AG20443 (cell line): ENCODE measurements around the gene NEAT1.
"Not testable (repeated sequence)": the region's sequence is repeated elsewhere in the genome, so short reads cannot be mapped to it uniquely, and the experiment has no call there.

Experiments
- DNase-seq: peaks from one replicate; pipeline ENCODE4 v3.0.0; 2012; ENCODE audit warnings: low spot score, mixed read lengths

NEAT1 gene

DNA sequence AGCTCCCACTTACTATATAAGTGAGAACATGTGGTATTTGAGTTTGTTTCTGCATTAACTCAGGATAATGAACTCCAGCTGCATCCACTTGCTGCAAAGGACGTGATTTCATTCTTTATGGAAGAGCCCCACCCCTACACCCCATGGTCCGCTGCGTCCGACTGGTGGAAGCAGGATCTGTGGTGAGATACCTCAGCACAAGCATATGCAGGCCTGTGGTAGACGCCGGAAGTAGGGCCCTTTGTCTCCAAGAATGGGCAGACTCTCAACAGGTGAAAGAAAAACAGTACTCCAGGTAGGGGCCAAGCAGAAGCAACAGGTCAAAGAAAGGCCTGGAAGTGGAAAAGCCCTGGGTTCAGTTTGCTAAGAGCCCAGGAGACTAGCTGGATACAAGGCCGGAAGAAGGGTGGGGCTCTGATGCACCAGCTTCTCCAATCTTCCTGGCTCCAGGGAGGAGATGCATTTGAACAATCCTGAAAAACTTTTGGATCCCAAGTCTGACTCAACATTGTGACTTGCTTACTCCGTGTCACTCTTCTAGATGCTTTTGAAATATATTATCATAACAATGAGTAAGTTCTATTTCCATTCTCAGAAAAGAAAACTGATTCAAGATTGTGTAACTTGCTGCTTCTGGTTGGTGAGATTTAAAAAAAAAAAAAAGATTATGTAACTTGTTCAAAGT is 30.4 kb downstream of the NEAT1 start:
- peak; percentile 64 for DNase-seq

DNA sequence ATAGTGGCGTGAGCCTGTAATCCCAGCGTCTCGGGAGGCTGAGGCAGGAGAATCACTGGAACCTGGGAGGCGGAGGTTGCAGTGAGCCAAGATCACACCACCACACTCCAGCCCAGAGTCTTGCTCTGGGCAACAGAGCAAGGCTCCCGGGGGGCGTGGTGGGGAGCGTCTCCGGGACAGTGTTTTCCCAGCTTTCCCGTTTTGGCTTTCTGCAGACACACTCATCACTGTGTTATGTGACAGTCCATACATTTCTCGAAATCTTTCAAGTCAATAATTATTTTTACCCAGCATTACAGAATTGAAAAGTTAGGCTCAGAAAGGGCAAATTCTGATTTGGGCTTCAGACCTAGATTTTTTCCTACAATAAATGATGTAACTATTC is 31.7 kb downstream of the NEAT1 start:
- no peak for DNase-seq

DNA sequence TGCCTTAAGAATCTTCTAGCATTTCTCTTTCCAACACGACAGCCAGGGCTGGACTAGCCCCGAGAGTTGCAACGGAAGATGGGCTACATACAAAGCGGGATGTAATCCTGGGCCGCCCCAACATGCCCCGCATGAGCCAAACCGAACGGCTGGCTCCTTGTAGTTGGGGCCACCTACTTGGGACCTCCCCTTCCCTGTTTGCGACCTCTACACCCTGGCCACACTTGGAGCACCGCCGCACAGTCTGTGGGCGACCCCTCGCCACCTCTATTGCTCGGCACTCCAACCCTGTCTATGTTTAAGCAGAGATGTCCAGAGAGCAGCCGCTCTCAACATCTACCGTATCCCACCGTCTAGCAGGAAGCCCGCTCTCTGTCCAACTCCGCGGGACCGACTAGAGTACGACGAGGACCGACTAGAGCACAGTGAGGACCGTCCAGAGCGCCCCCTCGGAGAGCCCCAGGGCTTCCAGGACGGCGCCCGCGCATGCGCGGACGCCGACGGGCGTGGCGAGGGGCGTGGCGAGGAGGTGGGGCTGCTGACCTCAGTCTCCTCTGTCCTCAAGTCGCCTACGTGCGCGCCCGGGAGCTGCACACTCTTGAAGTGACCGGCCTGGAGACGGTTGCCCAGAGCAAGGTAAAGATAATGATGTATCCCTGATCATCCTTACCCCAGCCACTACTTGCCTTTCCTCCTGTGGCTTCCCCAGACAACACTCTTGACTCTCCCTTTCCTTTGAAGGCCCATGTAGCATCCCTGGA is 32.3 kb downstream of the NEAT1 start:
- DNase-seq: peak; percentile 96

DNA sequence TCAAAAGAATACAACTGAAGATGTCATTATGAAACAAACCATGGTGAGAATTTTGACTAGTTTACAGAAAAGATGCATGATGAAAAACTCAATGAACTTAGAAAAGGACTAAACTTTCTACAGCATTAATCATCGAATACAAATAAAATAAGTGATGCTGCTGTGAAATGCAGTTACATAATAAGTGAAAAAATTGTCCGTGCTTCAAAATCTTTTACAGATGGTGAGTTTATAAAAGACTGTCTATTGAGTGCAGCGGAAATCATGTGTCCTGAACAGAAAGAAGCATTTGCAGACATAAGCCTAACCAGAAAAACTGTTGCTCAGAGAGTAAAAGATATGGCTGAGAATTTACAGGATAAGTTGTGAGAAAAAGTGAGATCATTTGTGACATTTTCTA is 33.8 kb downstream of the NEAT1 start:
- DNase-seq: no peak

DNA sequence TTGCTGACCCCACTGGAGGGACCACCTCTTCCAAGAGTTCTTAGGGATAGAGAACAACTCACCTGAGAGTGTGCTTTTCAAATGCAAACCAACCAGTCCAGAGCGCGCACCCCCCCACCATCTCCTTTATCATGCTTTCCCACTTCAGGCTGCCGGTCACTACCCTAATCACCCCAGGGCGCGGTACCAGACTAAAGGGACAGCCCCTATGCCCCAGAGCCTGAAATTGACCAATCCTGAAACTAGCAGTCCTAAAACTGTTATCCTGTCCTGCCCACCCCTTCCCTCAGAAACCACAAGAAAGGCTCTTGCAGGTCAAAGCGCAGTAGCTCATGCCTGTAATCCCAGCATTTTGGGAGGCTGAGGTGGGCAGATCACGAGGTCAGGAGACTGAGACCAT is 37.0 kb downstream of the NEAT1 start:
- DNase-seq: no peak

DNA sequence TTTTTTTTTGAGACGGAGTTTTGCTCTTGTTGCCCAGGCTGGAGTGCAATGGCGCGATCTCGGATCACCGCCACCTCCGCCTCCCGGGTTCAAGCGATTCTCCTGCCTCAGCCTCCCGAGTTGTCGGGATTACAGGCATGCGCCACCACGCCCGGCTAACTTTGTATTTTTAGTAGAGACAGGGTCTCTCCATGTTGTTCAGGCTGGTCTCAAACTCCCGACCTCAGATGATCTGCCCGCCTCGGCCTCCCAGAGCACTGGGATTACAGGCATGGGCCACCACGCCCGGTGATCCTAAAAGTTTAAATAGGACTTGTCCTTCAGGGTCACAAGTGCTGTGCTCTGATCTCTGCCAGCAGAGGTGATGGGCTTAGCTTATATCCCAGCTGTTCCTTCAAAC is 42.9 kb downstream of the NEAT1 start:
- not testable (repeated sequence) for DNase-seq

DNA sequence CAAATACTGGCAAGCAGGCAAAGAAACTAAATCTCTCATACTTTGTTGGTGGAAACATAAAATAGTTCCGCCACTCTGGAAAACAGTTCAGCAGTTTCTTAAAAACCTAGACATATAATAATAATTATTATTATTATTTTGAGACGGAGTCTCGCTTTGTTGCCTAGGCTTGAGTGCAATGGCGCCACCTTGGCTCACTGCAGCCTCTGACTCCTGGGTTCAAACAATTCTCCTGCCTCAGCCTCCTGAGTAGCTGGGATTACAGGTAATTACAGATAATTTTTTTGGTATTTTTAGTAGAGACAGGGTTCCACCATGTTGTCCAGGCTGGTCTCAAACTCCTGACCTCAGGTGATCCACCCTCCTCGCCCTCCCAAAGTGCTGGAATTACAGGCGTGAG is 44.7 kb downstream of the NEAT1 start:
- DNase-seq: not testable (repeated sequence)

DNA sequence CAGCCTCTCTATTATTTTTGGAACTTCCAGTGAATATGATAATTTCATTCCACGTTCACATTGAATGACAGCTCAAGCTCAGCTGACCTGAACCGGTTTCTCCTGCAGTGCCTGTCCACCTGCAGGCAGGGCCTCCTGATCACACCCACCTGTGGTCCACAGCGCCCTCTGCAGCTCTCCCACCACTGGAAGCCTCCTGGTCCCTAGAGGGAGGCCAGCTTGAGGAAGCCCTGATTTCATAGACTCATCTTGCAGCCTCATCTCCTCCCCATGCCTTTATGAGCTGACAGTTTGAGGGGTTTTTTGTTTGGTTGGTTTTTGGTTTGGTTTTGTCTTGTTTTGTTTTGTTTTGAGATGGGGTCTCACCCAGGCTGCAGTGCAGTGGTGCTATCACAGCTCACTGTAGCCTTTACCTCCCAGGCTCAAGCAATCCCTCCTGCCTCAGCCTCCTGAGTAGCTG is 46.3 kb downstream of the NEAT1 start:
- no peak for DNase-seq

DNA sequence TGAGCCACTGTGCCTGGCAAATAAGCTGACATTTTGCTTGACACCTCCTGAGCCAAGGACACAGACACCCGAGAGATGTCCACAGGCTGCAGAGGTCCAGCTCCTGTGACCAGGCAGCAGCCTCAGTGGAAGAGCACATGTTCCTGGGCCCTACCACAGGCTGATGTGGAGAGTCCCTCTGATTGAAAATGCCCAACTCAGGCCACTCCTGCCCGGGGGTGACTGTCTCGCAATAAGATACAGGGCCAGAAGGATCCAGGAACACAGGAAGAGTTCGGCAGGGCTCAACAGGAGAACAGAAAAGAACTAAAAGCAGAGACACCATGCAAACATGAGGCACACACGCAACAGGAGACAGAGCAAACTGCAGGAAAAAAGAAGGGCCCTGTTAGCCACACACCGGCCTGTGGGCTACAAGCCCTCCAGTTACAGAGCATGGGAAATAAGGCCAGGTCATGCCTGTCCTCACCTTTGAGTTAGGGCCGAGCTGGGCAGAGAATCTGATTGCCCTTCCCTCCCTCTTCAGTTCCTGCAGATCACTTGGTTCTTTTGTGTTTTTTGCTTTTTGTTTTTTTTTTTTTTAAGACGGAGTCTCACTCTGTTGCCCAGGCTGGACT is 47.9 kb downstream of the NEAT1 start:
- DNase-seq: no peak

DNA sequence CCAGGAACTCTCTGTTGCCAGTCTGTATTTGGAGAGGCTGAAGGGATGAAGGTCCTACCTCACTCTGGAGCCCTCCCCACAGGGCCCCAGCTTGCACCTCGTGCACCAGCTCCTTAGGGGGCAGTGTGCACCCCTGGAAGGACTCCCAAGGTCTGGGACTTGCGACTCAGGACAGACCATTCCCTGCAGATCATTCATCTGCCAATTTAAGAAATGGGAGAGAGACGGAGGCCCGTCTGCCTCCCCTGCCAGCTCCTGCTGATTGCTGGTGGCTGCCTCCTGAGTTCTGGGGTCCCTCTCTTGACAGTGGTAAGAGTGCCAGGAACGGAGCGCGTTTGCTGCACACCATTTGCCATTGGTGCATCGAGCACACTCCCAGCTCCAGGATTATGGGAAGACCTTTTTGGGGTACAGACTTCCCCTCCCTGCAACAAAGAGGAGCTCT is 48.9 kb downstream of the NEAT1 start:
- DNase-seq: peak; percentile 65

DNA sequence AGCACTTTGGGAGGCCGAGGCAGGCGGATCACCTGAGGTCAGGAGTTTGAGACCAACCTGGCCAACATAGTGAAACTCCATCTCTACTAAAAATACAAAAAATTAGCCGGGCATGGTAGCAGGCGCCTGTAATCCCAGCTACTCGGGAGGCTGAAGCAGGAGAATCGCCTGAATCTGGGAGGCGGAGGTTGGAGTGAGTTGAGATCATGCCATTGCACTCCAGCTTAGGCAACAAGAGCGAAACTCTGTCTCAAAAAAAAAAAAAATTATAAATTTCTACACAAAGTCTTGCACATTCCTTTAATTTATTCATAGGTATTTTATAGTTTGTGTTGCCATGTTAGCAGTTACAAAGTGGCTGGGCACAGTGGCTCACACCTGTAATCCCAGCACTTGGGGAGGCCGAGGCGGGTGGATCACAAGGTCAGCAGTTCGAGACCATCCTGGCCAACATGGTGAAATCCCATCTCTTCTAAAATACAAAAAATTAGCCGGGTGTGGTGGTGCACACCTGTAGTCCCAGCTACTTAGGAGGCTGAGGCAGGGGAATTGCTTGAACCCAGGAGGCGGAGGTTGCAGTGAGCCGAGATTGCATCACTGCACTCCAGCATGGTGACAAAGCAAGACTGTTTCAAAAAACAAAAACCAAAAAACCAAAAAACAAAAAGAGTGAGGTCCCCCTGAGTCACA is 50.1 kb downstream of the NEAT1 start:
- not testable (repeated sequence) for DNase-seq

DNA sequence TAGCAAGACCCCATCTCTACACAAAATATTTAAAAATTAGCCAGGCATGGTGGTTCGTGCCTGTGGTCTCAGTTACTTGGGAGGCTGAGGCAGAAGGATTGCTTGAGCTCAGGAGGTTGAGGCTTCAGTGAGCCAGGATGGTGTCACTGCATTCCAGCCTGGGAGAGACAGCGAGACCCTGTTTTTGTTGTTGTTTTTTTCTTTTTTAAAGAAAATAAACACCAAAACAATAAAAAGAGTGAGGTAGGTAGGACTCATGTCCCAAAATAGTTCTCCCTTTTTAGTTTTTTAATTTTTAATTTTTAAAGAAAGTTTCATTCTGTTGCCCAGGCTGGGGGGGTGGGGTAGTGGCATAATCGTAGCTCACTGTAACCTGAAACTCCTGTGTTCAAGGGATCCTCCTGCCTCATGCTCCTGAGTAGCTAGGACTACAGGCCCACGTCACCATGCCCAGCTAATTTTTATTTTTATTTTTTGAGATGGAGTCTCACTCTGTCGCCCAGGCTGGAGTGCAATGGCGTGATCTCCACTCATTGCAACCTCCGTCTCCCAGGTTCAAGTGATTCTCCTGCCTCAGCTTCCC is 50.8 kb downstream of the NEAT1 start:
- DNase-seq: no peak

DNA sequence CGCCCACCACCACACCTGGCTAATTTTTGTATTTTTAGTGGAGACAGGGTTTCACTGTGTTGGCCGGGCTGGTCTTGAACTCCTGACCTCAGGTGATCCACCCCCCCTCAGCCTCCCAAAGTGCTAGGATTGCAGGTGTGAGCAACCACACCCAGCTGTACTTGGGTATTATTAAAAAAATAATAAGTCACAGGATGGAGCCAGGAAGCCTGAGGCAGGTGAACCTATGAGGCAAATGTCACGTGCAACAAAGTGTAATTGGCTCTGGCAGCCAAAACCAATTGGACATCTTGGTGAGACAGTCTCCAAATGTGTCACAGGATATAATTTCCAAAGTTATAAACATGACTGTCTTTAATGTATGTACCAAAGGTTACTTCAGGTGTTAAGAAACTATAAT is 52.3 kb downstream of the NEAT1 start:
- no peak for DNase-seq

DNA sequence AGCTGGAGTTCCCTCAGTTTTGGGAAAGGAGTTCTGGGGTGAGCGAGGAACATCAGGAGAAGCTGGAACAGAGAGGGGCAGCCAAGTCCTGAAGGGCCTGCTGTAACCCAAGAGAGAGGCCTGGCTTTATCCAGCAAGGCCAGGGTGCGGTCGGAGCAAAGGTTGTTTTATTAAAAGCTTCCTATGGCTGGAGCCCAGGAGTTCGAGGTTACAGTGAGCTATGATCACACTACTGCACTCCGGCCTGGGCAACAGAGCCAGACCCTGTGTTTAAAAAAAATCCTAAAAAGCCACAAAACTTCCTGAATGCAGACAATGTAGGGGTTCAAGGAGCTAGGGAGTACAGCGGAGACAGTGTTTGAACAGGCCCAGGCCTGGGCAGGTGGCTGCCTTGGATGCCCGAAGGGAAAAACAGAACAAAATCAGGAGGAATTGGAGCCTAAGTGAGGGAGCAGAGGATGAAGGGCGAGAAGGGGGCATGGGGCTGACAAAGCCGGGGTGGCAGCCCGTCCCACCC is 54.1 kb downstream of the NEAT1 start:
- no peak for DNase-seq

DNA sequence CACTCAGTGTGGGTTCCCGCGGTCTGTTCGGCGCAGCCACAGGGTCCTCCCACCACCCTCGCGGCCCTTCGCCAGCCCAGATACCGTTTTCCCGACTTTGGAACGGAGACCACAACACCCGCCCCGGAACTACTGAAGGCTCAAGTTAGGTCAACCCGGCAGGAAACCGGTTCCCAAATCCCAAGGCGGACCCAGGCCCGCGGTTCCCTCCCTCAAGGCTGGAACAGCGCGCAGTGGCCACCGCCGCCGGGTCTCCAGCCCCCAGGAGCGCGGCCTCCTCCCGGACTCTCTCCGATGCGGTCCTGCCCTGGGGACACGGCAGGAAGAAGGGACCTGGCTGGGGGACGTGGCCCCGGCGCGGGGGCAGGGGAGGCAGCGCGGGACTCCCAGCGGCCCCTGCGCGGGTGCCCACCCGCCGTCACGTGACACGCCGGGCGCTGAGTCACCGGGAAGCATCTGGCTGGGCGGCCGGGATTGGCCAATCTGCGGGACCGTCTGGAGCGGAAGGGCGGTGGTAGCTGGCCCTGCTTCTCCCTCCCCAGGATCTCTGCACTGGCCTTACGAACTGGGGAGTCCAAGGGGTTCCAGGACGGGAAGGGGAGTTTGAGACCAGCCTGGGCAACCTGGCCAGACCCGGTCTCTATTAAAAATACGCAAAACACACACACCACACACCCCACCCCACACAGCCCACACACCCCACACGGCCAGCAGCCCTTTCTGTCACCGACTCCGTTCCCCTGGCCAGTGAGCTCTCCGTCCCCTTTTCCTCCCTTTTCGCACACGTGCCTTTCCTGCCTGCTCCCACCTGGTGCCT is 54.8 kb downstream of the NEAT1 start:
- peak; percentile 94 for DNase-seq

DNA sequence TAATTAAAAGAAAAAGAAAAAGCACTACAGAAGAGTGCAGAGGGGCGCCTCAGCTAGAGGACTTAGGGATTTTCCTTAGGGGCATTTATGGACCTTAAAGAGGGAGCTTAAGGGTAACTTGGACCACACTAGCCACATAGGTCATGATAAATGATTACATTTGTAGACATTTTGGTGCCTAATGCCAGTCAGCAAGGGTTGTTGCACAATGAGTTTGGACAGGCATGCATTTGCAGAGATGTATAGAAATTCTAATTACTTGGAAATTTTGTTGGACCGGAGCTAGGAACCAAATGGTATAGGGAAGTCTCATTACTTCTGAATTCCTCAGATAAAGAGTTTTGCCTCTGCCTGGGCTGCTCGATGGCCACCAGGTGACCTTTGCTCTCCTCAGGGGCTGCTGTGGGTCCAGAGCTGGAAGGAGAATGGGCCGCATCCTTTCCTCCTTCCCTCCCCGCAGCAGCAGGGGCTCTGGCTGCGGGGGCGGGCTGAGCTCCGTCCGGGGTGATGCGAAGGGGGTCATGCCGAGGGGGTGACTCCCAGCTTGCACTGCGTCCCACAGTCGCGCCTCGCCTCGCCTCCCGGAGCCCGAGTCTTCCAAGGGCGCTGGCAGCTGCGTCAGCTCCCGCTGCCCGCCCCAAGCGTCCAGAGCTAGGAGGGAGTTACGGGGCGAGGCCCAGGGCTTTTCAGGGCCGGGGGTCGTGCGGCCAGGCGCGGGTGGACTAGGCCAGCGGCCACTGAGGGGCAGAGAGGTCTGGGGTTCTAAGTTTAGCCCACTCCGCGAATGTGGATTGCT is 56.0 kb downstream of the NEAT1 start:
- DNase-seq: peak; percentile 49

DNA sequence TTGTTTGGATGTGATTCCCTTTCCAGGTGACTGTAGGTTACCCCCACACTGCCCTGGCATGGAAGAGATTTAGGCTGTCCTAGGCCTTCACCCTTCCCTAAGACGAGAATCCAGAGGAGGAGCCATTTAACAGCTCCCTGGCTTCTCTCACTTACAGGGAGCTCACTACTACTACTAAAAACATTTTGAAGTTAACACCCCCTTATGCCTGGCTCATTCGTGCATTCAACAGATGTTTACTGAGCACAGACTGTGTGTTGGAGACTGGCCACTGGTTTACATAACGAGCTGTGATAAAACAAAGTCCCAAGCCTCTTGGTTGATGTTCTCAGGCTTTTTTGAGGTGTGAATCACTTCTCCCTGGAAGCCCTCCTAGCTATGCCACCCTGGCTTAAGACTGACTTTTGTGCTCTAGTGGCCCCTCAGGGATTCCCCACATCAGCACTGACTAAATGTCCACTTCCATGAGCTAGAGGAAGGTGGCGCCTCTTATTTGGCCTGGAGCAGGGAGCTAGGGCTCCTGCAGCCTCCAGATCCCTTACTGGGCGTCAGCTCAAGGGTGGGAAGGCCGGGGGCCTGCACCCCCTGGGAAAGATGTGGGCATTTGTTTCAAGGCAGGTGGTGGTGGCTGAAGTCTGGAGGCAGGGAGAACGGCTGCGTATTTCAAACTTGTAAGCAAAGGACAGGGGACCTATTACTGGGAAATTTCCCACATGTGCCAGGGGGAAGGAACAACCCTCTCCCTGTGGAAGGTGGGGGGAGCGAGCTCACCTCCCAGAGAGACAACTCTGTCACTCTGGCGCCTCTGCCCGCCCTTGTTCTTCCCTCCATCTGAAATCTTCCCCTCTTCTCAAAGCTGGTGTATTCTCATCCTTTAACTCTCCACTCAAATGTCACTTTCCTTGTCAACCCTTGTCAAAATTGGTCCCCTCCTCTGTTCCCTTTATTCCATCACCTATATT is 56.9 kb downstream of the NEAT1 start:
- DNase-seq: peak; percentile 65

DNA sequence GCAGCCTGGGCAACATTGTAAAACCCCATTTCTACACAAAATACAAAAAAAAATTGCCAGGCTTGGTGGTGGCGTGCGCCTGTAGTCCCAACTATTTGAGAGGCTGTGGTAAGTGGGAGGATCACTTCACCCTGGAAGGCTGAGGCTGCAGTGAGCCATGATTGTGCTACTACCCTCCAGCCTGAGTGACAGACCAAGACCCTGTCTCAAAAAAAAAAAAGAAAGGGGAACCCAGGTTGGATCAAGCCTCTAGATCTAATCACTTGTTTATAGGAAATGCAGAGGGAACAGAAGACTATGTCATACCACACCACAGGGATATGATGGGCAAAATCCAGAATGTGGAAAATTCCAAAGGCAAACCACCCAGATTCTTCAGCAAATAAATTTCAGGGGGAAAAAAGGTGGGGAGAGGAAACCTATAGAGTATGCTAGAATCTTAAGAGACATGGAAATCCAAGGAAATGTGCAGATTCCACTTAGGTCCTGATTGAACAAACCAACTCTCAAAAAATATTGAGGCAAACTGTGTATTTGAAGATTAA is 59.8 kb downstream of the NEAT1 start:
- DNase-seq: no peak

DNA sequence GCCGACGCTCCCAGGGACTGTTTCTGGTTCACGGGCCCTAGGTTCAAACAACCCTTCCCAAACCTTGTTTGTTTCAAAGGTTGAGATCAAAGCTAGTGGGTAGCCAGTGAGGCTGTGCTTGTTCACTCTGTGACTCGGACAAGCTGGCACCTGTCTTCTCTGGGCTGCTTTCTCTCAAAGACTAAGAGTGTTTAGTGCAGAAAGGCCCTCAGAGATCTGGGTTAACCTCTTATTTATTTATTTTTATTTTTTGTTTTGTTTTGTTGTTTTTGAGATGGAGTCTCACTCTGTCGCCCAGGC is 63.3 kb downstream of the NEAT1 start:
- DNase-seq: no peak
